Breast epithelium (tissue), 4 donors: Measurements from ENCODE around the gene SIGLEC11. TPM values are rescaled to one million over a fixed set of nuclear protein-coding genes. Genes with fewer than 3 reads are reported as not detected.
A peak's percentile ranks its signal among the peaks of the same experiment; 100 is the strongest.

Source experiments
- DNase-seq, 2 donors: peaks; one replicate each; pipeline ENCODE4 v3.0.0-alpha.2; 2019; ENCODE audit warnings: low spot score in 2 of 2
- H3K27ac ChIP-seq, 2 donors: fragments of 200-600 bp; sonication (generic) in 1 of 2; one replicate each; pipeline ENCODE4 v1.5.1; 2016 to 2019; ENCODE audit warnings: mild to moderate bottlenecking in 1 of 2
- H3K27me3 ChIP-seq, 2 donors: fragments of 200-600 bp; sonication (generic) in 1 of 2; one replicate each; pipeline versions ENCODE4 v1.5.1 to v1.6.0; 2017 to 2019; ENCODE audit warnings: control low read depth in 1 of 2, mild to moderate bottlenecking in 1 of 2
- H3K36me3 ChIP-seq: fragments of 200-600 bp; one replicate; pipeline ENCODE4 v1.5.1; 2019
- H3K4me1 ChIP-seq, 2 donors: fragments of 200-600 bp; sonication (generic); one replicate each; pipeline ENCODE4 v1.5.1; 2016 to 2019; ENCODE audit warnings: control low read depth in 1 of 2
- H3K4me3 ChIP-seq, 3 donors: fragments of 200-600 bp; sonication (generic); 1 replicate in 2 of 3; 2 replicates in 1 of 3; pipeline ENCODE4 v1.5.1; 2016 to 2019; ENCODE audit warnings: mild to moderate bottlenecking in 3 of 3, moderate library complexity in 2 of 3
- H3K9me3 ChIP-seq, 2 donors: fragments of 200-600 bp; sonication (generic) in 1 of 2; one replicate each; pipeline ENCODE4 v1.5.1; 2016 to 2019; ENCODE audit warnings: control low read depth in 1 of 2
- POLR2A ChIP-seq: fragments of 450-650 bp; IDR thresholded peaks from one replicate; pipeline ENCODE4 v1.6.1; 2016; ENCODE audit warnings: antibody characterized with exemption, mild to moderate bottlenecking, moderate library complexity
- POLR2AphosphoS5 ChIP-seq, 3 donors: sonication (generic); formaldehyde crosslinking; IDR thresholded peaks; one replicate each; pipeline ENCODE4 v1.6.1; 2017; ENCODE audit warnings: antibody characterized with exemption in 3 of 3
- intact Hi-C: fragments of 100-400 bp; cut with DNase I; formaldehyde crosslinking; loops from one replicate; pipeline ENCODE4 v1.15.1; 2023; ENCODE audit warnings: low total_unique reads
- total RNA-seq, 3 donors: library from RNA; depleted of rRNA; stranded (reverse); fragments of >200 nt; gene quantifications; one replicate each; pipeline ENCODE4 v1.1.0, GENCODE V29; 2016
- TF ChIP-seq, protein P1 (sequence below), 3 donors: fragments of 450-650 bp; IDR thresholded peaks; one replicate each; pipeline ENCODE4 v1.5.1; 2016 to 2017; ENCODE audit warnings: antibody characterized with exemption in 3 of 3, mild to moderate bottlenecking in 3 of 3, moderate library complexity in 3 of 3

The SIGLEC11 gene
- total RNA-seq, 3 donors from 2014 or later: 0.59 to 2.2 (median 0.66) TPM

- H3K27me3 ChIP-seq: no peaks in the 10 kb centered on the region
- H3K27ac ChIP-seq: peak overlapping the region in 1 of 2 donors; percentile 38
- H3K9me3 ChIP-seq: no peaks in the 10 kb centered on the region
- H3K4me1 ChIP-seq: no peaks in the 10 kb centered on the region
- TF ChIP-seq POLR2AphosphoS5 (IDR thresholded peaks at IDR 0.05) (no peak), POLR2A (no peak)
- TF ChIP-seq, protein P1, sequence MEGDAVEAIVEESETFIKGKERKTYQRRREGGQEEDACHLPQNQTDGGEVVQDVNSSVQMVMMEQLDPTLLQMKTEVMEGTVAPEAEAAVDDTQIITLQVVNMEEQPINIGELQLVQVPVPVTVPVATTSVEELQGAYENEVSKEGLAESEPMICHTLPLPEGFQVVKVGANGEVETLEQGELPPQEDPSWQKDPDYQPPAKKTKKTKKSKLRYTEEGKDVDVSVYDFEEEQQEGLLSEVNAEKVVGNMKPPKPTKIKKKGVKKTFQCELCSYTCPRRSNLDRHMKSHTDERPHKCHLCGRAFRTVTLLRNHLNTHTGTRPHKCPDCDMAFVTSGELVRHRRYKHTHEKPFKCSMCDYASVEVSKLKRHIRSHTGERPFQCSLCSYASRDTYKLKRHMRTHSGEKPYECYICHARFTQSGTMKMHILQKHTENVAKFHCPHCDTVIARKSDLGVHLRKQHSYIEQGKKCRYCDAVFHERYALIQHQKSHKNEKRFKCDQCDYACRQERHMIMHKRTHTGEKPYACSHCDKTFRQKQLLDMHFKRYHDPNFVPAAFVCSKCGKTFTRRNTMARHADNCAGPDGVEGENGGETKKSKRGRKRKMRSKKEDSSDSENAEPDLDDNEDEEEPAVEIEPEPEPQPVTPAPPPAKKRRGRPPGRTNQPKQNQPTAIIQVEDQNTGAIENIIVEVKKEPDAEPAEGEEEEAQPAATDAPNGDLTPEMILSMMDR (IDR thresholded peaks at IDR 0.05): no peak
- intact Hi-C loops: no loop called here
- no peak overlapping the region for H3K4me3 ChIP-seq
- DNase-seq: no peak
- H3K36me3 ChIP-seq: peaks cover 9% of the 10 kb centered on the region
Measured at GRCh38 chr19:49911381-49912145, 49.4 kb downstream of the SIGLEC11 start.

DNA sequence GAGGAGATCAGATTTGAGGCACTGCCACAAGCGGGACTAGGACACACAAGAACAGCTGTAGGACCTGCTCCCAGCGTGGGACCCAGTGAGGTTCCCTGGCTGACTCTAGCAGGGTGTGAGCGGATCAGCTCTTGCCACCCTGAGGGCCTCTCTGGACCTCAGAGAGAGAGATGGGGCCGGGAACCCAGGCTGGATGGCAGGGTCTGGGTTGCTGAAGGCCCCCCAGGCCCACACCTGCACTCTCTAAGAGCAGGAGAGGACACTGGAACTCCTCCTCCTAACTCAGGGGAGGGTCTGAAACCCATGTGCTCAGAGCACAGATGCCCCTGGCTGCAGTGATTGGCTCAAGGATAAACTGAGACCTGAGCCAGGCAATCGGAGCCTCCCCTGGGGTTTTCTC is 50.8 kb downstream of the SIGLEC11 start:
- H3K36me3 ChIP-seq: peaks cover 9% of the 10 kb centered on the region
- H3K9me3 ChIP-seq: no peaks in the 10 kb centered on the region
- no peak overlapping the region for H3K27ac ChIP-seq
- no peak for TF ChIP-seq POLR2A
- TF ChIP-seq POLR2AphosphoS5 (IDR thresholded peaks at IDR 0.05): no peak
- TF ChIP-seq, protein P1 (IDR thresholded peaks at IDR 0.05): no peak
- H3K4me1 ChIP-seq: no peaks in the 10 kb centered on the region
- no peak overlapping the region for H3K4me3 ChIP-seq
- H3K27me3 ChIP-seq: no peaks in the 10 kb centered on the region
- no peak for DNase-seq
- intact Hi-C loops: no loop called here

DNA sequence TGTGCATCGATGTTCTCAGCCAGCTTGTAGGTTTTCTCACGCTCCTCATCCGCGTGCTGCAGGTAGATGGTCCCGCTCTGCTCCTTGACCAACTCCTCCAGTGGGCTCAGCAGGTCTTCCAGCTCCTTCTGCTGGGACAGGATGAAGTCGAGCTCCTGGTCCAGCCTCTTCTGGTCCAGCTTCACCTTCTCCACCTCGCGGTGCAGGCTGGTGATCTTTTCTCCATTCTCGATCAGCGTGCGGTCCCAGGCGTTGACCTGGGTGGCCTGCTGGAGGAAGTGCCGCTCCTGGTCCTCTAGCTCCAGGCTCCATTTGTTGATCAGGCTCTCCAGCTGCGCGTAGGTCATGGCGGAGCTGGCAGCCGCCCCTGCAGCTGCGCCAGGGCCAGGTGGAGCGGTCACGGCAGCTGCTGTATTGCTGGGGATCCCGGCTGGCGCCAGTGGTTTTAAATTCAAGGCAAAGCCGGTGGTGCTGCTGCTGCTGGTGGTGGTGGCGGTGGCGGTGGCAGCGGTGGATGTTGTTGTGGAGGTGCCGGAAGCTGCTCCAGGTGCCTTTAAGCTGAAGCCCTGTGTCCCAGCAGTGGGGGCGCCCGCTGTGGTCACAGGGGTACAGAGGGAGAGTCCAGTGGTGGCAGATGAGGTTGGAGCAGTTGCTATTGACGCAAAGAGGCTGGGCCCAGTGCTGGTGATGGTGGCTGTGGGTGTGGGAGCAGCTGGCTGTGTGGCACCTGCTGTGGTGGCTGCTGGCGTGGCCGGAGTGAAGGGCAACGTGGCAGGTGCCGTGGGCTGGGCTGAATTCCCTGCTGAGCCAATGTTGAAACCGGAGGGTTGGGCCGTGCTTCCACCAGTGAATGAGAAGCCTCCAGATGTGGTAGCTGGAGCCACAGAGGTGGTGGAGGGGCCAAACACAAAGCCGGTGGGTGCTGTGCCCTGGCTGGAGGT is 52.2 kb downstream of the SIGLEC11 start:
- H3K4me3 ChIP-seq: no peak overlapping the region
- intact Hi-C loops: no loop called here
- no peak overlapping the region for H3K27ac ChIP-seq
- no peaks in the 10 kb centered on the region for H3K4me1 ChIP-seq
- H3K27me3 ChIP-seq: no peaks in the 10 kb centered on the region
- no peak for DNase-seq
- TF ChIP-seq, protein P1 (IDR thresholded peaks at IDR 0.05): no peak
- TF ChIP-seq POLR2A: no peak
- no peak for TF ChIP-seq POLR2AphosphoS5 (IDR thresholded peaks at IDR 0.05)
- H3K36me3 ChIP-seq: peaks cover 9% of the 10 kb centered on the region
- H3K9me3 ChIP-seq: no peaks in the 10 kb centered on the region

DNA sequence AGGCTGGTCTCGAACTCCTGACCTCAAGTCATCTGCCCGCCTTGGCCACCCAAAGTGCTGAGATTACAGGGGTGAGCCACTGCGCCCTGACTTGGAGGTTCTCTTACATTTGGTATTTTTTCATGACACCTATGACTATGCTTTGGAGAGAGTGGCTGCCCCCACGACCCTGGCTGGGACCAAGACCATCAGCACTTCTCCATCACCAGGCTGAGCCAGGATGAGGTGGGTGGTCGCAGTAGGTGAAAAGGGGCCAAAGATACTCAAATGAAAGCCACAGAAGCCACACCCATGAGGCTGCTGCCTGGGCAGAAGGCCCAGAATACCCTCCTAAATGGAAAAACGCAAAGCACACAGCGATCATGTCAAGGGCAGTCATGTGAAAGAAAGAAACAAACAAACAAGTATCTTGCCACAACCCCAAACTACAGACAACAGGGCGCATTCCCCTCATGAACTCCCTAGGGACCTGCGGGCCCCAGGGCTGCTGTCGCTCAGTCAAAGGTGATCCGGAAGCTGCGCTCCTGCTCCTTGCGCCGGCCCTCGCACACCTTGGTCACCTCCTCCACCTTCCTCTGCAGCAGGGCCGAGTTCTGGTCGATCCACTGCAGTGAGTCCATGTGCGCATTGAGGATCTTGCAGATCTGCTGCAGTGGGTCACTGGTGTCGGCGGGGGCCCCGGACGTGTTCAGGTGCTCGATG is 53.1 kb downstream of the SIGLEC11 start:
- Histone ChIP-seq H3K27ac (no peak overlapping the region), H3K27me3 (no peaks in the 10 kb centered on the region), H3K36me3 (peaks cover 9% of the 10 kb centered on the region), H3K4me3 (no peak overlapping the region), H3K9me3 (no peaks in the 10 kb centered on the region), H3K4me1 (no peaks in the 10 kb centered on the region)
- intact Hi-C loops: no loop called here
- no peak for DNase-seq
- no peak for TF ChIP-seq POLR2AphosphoS5 (IDR thresholded peaks at IDR 0.05)
- TF ChIP-seq POLR2A: no peak
- TF ChIP-seq, protein P1 (IDR thresholded peaks at IDR 0.05): no peak
